A204.1 (cell line): ENCODE data around the gene AGAP1.
"Not testable (repeated sequence)": the region's sequence is repeated elsewhere in the genome, so short reads cannot be mapped to it uniquely, and the experiment has no call there.

Experiments
- FAIRE-seq: peaks from 2 replicates; lab custom pipeline; 2012; peaks lifted over from hg19 to GRCh38; lab: Jason Lieb, UNC

Gene AGAP1

GRCh38 chr2:236130349-236130998 is 636.6 kb downstream of the AGAP1 start:
- no peak for FAIRE-seq

- no peak for FAIRE-seq
These were observed 637.3 kb downstream of the AGAP1 start for GRCh38 chr2:236131073-236131692.

- FAIRE-seq = no peak
These were observed 639.7 kb downstream of the AGAP1 start for GRCh38 chr2:236133410-236134012.

- no peak for FAIRE-seq
These were observed 642.7 kb downstream of the AGAP1 start for GRCh38 chr2:236136538-236136937.

GRCh38 chr2:236137066-236137465 is 643.2 kb downstream of the AGAP1 start:
- no peak for FAIRE-seq

GRCh38 chr2:236141616-236142015 is 647.8 kb downstream of the AGAP1 start:
- FAIRE-seq = not testable (repeated sequence)

GRCh38 chr2:236143811-236144210 is 650.0 kb downstream of the AGAP1 start:
- no peak for FAIRE-seq

GRCh38 chr2:236146436-236146835 is 652.6 kb downstream of the AGAP1 start:
- FAIRE-seq = no peak

GRCh38 chr2:236155406-236155805 is 661.6 kb downstream of the AGAP1 start:
- FAIRE-seq = no peak

GRCh38 chr2:236156095-236156859 is 662.4 kb downstream of the AGAP1 start:
- no peak for FAIRE-seq

- FAIRE-seq = no peak
These were observed 663.0 kb downstream of the AGAP1 start for GRCh38 chr2:236156860-236157194.

GRCh38 chr2:236157366-236157765 is 663.5 kb downstream of the AGAP1 start:
- no peak for FAIRE-seq

- no peak for FAIRE-seq
These were observed 664.1 kb downstream of the AGAP1 start for GRCh38 chr2:236157815-236158498.

GRCh38 chr2:236158969-236159777 is 665.3 kb downstream of the AGAP1 start:
- no peak for FAIRE-seq

- FAIRE-seq = no peak
These were observed 665.9 kb downstream of the AGAP1 start for GRCh38 chr2:236159778-236160170.

- no peak for FAIRE-seq
These were observed 666.7 kb downstream of the AGAP1 start for GRCh38 chr2:236160366-236161081.

GRCh38 chr2:236161082-236161462 is 667.2 kb downstream of the AGAP1 start:
- FAIRE-seq = no peak

- FAIRE-seq = no peak
These were observed 667.7 kb downstream of the AGAP1 start for GRCh38 chr2:236161531-236161930.

- FAIRE-seq = no peak
These were observed 668.4 kb downstream of the AGAP1 start for GRCh38 chr2:236162031-236162845.

- FAIRE-seq = no peak
These were observed 669.1 kb downstream of the AGAP1 start for GRCh38 chr2:236162882-236163470.
